ENCODE measurements around the gene RNF26.
"Not testable (repeated sequence)": the region's sequence is repeated elsewhere in the genome, so short reads cannot be mapped to it uniquely, and the experiment has no call there.

Gene RNF26

DNA sequence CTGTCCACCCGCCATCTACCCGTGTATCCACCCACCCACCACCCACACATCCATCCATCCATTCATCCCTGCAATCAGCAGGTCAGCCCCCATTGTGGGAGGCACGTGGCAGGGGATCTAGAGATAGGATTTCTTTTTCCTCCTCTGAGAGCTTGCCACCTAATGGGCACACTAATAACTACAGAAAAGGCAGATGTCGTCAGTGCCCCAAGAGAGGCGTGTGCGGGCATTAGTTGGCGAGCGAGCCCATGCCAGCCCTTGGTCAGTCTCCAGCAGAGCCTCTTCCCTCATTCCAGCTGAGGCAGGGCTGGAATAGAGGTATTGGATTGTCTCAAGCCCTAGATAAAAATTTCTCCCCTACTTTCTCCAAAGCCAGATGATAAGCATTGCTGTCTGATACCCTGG lies 37.5 kb downstream of the RNF26 start:
- peak; percentile 29 for DNase-seq

DNA sequence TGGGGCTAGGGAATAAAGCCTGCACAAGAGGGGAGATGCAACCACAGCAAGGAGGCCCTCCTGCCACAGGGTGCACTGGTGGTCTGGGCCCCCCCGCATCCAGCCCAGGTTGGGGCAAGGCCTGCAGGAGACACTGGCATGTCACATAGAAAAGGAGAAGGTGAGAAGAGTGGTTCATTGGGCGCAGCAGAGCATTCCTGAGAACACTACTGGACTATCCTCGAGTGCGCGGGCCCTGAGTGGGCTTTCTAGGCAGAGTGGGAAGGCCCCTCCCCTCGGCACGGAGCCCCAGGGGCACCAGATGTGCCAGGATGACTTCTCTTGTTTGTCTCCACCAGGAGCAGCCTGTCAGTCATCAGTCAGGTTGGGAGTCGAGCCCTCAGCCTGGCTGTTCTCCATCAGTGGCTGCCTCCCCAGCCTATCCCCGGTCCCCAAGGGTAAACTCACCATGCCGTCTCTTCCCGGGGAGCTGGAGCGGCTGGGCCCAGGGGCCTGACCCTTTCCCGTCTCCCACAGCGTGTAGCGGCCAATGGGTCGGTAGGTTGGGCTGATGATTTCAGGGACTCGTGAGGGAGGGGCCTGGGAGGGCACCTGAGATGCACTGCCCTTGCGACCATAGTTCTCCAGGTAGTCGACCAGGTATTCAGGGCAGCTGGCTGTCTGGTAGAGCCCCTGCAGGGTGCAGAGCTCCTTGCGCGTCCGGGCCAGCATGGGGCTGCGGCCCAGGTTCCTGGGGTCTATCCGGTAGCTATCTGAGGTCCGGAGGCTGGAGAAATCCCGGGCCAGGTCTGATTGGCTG lies 38.1 kb downstream of the RNF26 start:
- DNase-seq: no peak

DNA sequence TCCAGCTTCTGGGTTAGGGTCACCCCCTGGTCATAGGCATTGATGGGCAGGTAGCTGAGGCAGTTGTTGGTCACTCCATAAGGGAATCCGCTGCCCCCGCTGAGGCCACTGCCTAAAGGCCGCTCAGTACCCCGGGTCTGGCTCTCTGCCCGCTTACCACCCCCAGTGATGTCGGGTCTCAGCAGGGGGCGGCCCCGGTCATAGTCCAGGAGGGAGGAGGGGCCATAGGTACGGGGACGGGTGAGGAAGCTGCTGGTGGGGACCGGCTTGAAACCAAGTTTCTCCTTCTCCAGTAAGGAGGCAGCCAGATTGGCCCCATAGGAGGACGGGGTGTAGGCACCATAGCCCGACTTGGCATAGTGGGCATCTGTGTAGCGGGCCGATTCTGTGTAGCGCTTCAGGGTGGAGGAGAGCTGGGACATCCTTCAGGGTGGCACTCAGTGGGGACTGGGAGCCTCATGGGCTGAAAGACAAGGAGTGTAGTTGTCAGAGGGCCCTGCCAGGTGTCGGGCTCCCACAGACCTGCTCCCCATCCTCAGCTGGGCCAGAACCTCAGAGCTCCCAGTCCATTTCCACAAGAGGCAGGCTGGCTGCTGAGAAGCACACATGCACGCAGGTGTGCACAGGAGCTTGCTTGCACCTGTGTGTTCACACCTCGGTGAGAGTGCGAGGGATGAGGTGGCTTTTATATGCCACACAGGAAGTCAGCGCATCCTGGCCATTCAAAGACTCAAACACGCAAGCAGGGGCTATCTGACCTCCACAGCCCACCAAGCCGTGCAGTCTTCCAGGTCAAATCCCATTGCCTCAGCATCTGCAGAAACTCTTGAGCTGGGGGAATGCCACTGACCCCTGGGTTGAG lies 39.0 kb downstream of the RNF26 start:
- no peak for DNase-seq

DNA sequence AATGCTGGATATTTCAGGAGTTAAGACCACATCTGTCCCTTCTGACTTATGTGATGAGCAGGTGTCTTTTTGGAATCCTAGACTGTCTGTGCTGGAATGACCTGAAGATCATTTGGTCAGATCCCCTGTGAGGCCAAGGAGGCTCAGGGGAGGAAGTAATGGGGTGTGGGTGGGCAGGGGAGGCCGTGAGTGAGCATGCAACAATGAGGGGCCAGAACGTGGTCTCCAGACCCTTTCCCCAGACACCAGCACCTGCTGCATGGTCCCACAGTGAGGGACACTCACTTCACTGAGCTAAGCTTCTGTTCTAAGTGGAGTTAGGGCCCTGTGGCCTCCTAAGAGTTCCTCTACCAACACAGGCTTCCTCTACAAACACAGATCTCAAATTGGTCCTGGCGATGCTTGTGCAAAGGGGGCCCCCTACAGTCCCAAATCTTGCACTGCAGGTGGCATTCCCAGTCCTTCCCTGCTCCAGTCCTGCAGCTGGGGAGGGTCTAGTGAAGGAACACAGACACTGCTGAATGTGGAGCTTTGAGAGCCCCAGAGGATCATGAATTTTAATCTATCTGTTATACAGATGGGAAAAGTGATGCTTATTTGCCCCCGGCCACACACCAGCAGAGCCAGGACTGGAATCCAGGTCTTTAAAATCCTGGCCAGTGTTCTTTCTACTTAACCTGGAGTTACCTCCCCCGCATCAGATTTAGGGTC lies 39.7 kb downstream of the RNF26 start:
- DNase-seq: peak; percentile 66

DNA sequence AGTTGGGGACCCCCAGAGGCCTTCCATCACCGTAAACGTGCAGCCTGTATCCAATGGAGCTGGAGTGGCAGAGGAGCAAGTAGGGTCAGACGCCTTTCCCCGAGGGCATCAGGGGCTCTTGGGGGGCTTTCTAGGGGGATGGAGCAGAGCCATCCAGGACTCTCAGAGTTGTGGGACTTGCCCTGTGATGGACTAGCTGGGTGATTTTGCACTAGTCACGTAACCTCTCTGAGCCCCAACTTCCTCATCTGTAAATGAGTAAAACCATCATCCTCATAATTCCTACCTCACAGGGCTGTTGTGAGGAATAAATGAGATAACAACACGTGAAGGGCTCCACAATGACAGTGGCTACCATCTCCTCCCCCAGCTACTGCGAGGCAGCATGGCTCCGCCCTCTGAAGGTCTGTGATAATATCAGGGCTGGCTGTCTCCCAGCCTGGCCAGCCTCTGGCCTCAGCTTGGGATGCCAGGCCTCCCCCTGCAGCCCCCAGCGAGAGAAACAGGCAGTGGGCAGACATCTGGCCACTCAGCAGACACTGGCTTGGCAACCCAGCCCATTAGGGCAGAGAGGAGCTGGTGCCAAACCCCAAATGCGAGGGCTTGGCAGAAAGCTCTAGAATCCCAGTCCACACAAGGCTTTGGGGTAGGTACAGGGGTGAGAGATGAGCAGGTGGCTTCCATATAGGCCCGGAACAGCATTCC lies 40.5 kb downstream of the RNF26 start:
- DNase-seq: no peak

DNA sequence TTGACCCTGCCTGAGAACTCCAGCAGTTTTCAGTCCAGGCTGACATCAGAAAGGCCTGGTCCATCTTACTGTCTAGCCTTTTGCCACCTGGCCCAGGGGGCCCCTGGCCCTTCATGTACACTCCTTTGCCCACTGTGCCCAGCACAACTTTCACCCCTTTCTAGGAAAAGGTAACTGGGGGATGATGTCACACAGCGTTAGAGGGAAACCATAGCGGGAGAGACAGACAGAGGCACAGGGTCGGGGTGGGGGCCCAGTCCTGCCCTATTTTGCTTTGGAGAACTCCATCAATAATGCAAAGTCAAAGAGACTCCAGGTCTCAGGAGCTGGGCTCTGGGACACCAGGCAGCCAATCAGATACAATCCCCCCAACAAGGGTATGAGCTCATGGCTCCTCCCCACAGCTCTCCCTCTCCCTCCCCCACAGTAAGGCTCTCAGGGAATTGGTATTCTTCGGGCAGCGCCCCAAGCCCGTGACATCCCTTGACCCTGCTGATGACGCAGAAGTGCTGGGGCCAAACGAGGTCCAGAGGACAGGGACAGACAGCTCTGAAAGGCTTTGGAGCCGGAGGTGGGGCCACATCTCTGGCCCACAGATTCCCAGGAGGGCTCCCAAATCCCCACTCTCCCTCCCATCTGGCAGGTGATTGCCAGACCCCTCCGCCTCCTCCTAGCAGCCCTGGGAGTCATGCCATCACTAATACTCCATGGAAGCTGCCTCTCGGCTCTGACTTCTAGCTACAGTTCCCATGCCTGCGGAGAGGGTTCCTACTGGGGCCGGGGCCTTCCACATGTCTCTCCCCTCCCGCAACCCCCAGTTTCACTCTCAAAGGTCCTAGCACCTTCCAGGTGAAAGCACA lies 41.2 kb downstream of the RNF26 start:
- no peak for DNase-seq

DNA sequence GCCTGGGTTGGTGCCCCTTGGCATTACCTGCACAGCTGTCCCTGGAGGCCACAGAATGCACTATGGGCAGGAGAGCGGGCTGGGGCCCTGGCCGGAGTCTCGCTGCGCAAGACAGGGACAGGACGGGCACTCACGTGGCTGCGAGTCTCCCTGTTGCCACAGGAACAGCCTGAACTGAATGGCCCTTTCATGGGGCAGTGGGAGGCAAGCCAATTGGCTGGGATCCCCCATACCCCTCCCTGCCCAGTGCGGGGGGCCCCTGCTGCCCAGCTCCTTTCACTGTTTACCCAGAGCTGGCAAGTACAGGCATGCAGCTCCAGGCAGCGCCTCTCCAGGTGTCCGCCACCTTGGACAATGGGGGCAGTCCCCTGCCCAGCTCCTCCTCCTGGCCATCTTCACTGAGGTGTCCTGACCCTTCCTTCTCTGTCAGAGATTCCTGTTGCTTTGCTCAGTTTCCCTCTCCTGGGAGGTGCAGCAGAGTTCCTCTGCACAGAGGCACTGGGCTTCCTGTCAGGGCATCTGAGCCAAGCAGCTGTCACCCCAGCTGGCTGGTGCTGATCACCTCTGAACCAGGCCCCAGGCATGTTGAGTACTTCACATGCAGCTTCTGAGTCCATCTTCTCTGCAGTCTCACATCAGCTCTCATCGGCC lies 42.0 kb downstream of the RNF26 start:
- no peak for DNase-seq

DNA sequence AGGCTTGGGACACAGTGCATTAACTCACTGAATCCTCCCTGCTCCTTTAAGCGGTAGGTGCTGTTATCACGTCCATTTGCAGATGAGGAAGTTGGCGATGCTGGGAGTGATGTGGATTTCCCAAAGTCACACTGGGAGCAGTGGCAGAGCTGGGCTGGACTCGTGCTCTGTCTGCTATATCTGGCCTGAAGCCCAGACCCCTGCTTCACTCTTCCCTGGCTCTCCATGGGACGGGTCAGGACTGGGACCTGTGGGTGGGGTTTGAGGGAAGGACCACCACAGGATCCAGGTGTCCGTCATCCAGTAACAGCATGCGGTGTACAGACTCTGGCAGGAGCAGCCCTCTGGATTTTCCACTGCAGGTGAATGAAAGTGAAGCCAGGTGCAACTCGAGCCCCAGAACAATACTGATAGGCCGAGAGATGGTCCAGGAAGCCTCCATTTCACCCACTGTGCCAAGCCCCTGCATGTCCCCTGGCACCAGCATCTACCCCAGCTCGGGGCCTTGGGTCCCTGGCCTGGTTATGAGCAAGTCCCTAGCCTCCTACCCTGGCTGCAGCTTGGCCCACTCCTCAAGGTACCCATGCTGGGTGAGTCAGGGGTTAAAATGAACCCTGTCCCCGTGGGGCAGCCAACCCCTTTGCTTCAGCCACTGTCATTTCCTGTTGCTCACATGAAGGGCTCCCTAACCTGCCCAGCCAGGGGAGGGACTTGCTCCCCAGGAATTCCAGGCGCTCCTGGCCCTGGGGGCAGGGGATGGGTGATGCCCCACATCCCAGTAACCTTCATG lies 43.0 kb downstream of the RNF26 start:
- no peak for DNase-seq

DNA sequence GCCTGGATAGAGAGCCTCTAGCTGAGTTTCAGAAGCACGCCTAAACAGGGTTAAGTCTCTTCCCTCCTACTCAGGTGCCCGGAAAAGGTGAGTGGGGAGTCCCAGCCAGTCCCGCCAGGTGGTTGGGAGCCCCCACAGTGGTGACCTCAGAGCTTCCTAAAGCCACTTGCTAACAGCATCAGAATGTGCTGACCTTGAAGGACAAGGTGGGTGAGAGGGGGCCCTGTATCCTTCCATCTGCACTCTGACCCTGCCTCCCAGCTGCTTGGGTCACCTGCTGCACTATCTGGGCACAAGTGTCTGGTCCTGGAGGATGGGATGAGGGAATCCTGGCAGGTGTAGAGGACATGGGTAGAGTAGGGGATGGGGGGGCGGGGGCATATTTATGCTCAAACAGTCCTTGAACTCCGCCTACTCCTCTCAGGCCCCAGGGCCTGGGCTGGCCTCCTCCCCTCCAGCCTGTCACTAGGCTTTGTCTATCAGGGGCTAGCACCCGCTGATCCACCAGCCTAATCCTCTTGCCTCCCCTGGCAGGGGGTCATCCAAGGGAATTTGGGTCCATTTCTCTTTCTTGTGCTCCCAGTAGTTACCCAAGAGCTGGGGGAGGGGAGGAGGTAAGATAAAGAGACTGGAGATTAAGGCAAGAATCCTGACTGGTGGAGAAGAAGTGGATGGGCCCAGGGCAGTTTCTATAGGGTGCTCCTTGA lies 43.8 kb downstream of the RNF26 start:
- no peak for DNase-seq

DNA sequence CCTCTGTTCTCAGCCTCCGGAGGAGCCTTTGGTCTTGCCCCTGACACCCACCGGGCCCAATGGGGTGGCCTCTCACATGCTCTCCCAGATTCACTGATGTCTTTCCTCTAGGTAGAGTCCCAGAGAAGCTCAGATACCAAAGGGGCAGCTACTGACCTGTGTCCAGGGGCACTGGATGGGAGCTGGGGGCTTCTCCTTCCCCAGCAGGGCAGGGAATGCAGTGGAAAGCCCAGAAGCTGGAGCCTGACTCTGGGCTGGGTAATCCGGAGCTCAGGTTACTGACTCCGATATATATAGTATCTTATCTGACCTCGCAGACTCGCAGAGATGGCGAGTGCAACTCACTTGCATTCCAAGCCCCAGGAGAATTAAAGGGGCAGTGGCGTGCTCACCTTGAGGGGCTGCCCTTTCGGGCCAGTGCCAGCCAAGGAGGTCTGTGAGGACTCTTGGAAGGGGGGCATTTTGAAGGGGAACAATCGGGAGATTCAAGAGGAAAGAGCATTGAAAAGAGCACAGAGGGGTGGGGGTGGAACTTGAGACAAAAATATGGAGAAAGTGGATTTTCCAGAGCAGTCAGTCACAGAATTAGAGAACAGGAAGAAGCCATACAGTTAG lies 44.6 kb downstream of the RNF26 start:
- DNase-seq: no peak

DNA sequence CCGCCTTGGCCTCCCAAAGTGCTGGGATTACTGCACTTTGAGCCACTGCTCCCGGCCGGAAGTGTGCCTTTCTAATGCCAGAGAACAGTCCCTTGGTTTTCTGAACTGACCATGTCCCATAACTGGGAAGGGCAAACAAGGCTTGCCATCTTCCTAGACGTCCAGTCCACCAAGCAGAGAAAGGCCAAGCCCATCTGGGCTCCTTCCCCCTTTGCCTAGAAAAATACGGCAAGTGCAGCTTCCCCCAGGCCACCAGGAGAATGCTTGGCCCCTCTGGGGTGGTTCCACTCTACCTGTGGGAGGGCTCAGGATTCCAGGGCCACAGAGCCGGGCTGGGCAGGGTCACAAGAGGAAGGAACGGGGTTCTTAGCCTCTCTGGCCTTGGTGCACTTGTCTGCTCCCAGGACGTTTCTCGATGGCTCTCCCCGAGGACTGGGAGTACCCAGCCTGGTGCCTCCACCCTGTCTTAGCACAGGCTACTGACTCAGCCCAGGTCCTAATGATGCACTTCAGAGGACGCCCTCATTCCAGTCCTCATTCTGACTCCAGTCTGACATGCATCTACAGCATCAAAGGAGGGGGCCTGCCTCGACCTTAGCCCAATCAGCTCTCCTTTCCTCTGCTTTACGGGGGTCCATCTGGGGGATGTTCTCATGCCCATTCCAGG lies 46.0 kb downstream of the RNF26 start:
- no peak for DNase-seq

DNA sequence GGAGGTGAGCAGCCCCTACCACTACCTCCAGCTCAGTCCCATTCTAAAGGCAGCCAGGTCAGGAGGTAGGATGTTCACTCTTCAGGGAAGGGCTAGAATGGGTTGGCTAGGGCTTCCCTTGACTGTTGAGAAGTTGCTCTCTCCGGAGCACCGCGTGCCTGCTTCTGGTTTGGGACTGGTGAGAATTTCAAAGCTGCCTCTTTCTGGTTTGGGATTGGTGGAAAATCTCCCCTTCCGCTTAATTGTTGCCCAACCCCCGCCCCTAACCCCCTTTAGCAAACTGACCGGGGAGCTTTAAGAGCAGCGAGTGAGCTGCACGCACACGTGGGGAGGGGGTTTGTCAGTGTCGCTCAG lies 46.5 kb downstream of the RNF26 start:
- no peak for DNase-seq

DNA sequence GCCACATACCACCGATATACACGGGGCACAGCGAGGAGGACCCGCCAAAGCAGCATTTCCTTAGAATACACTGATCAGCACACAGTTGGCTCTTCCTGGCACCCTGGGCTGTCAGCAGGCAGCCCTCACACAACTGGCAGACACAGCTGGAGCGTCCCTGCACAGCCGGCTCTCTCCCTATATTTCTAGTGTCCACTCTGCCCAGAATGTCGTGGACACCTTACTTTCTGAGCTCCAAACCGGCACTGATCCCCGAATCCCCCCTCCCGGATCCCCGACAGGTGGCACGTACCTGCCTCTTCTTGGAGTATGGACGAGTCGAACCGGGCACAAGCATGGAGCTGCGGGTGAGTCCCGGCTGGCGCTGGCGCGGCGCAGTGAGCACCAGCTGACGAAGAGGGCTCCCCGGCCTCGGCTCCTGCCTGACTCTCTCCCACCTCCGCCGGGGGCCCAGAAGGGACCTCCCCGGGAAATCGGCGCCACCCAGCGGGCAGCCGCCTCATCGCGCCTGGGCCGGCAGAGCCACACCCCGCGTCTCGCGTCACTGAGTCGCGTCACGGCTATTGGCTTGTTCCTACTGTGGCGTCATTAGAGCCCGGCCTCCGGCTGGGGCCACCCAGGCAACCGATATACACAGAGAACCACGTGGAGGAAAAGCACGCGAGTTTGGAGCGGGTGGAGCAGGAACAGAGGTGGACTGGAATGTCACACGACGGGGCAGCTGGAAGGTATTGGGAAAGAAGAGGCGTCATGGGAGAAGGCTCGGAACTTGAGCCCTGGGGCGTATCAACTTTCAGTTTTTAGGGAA lies 47.1 kb downstream of the RNF26 start, which contains the start of gene USP2:
Gene USP2 (minus strand): TSS at position 510 of the 808 bp plus-strand sequence. CDS start 8,210 bp downstream, outside the sequence.
- DNase-seq: peak; percentile 97

DNA sequence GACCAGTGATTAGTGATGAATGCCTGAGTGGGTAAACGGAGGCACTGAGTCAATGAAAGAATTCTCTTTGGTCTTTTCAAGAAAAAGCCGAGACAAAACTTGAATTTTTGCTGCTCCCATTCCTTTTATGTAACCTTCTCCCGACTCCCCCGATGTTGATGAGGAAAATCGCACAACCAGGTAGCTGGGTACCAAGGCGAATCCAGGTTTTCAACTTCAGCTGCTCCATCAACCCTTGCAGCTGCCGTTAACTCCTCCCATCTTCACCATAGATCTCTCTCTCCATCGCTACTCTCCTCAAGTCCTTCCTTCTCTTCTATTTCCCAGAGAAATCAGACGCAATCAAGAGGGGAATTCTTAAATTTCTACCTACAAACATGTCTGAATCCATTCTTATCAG lies 47.8 kb downstream of the RNF26 start:
- no peak for DNase-seq

DNA sequence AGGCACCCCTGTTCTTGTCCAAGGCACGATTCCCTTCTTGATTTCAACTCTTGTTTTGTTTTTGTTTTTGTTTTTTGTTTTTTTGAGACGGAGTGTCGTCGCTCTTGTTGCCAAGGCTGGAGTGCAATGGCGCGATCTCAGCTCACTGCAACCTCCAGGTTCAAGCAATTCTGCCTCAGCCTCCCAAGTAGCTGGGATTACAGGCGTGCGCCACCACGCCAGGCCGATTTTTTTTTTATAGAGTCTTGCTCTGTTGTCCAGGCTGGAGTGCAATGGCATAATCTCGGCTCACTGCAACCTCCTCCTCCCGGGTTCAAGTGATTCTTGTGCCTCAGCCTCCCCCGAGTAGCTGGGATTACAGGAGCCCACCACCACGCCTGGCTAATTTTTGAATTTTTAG lies 48.2 kb downstream of the RNF26 start:
- DNase-seq: not testable (repeated sequence)

DNA sequence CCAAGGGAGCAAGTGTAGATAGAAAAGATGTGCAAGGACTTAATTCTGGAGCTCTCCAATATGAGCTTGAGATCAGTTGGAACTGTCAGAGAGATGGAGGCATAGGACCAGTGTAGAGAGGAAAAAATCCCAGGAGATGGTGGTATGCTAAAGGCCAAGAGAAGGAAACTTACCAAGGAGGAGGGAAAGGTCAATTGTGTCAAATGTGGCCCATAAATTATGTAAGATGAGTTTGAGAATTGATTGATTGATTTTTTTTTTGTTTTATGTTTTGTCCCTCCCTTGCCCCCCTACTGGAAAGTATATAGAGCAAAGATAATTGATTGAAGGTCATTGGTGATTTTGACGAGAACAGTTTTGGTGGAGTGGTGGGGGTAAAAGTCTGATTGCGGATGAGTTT lies 50.0 kb downstream of the RNF26 start:
- no peak for DNase-seq
